GM12875 (cell line): ENCODE measurements around the gene CADM1.

Source experiments
- H3K4me3 ChIP-seq: one replicate; pipeline ENCODE4 v1.5.1; 2011; ENCODE audit warnings: low read depth, low read length, control low read depth
- TF ChIP-seq, protein P1 (sequence below): IDR thresholded peaks from 2 replicates; pipeline ENCODE4 v1.5.1; 2011; ENCODE audit warnings: low read depth, mild to moderate bottlenecking, control low read depth, inconsistent platforms, low read length, moderate library complexity, borderline replicate concordance; ENCODE audit not compliant: insufficient read depth

The CADM1 gene

DNA sequence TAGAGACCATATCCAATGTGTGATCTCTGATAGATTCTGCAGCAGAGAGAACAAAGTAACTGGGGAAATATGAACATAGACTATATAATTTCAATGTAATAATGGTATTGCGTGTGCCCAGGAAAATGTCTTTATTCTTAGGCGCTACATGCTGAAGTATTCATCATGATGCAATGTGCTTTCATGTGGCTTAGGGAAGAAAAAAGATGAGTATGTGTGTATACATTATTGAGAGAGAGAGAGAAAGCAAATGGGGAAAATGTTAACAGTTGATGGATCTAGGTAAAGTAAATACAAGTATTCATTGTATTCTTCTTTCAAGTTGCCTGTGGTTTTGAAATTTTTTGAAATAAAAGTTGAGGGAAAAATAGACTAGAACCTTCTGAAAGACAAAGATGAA, 10.3 kb downstream of the CADM1 start:
- H3K4me3 ChIP-seq, result no peak overlapping the region
- TF ChIP-seq, protein P1, sequence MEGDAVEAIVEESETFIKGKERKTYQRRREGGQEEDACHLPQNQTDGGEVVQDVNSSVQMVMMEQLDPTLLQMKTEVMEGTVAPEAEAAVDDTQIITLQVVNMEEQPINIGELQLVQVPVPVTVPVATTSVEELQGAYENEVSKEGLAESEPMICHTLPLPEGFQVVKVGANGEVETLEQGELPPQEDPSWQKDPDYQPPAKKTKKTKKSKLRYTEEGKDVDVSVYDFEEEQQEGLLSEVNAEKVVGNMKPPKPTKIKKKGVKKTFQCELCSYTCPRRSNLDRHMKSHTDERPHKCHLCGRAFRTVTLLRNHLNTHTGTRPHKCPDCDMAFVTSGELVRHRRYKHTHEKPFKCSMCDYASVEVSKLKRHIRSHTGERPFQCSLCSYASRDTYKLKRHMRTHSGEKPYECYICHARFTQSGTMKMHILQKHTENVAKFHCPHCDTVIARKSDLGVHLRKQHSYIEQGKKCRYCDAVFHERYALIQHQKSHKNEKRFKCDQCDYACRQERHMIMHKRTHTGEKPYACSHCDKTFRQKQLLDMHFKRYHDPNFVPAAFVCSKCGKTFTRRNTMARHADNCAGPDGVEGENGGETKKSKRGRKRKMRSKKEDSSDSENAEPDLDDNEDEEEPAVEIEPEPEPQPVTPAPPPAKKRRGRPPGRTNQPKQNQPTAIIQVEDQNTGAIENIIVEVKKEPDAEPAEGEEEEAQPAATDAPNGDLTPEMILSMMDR, result no peak

- no peak overlapping the region for H3K4me3 ChIP-seq
- TF ChIP-seq, protein P1, result no peak
Measured at GRCh38 chr11:115493488-115493887, 10.7 kb downstream of the CADM1 start.

GRCh38 chr11:115489466-115489865, 14.7 kb downstream of the CADM1 start:
- H3K4me3 ChIP-seq, result no peak overlapping the region
- TF ChIP-seq, protein P1, result no peak

DNA sequence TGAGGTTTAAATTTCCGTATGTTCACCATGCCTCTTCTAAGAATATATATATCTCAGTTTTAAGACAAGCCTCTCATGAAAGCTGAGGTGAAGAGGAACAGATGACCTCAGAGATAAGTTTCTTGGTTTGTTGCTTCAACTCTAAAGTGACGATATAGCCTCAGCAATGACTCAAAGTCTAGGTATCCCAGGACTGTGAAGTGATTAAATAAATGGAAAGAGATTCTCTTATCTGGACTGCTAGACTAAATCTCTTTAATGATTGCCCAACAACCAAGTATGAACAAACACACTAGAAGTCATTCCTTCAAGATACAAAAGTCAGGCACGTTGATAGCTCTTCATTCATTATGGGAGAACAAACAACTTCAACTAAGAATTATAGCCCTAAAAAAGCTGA, 15.3 kb downstream of the CADM1 start:
- TF ChIP-seq, protein P1, result no peak
- H3K4me3 ChIP-seq, result no peak overlapping the region

GRCh38 chr11:115481528-115481927, 22.7 kb downstream of the CADM1 start:
- H3K4me3 ChIP-seq, result no peak overlapping the region
- TF ChIP-seq, protein P1, result no peak

DNA sequence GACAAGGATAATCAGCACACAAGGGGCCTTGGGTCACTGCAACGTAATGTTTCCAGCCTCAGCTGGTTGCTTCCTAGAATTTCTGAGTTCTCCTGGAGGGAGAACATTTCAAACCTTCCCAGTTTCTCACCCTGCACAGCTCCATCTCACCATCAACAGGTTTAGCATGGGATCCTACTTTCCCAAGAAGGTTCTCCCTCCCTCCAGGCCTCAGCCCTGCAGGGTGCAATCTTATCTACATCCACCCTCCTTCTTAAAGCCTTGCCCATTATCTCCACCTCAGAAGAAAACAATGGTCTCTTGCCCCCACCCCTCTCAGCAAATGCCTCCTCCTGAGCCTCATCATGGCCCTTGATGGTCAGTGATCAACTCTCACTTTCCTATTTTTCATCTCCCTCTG, 23.6 kb downstream of the CADM1 start:
- TF ChIP-seq, protein P1, result no peak
- no peak overlapping the region for H3K4me3 ChIP-seq

DNA sequence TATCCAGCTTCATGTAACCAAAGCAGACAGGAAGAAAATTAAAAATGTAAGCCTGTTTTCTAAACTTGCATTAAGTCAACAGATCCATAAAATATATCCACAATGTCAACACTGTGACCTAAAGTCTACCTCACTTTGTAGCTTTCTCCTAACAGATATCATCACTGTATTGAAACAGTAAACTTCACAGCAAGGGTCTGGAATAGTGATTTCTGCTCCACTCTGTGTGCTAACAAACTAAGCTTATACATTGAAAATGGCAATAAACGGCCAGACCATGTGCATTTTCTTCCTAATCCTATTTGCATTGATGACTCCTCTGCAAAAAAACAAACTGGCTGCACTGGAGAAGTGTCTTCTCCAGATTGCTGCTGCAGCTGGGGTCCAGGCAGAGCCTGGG, 26.8 kb downstream of the CADM1 start:
- TF ChIP-seq, protein P1, result no peak
- no peak overlapping the region for H3K4me3 ChIP-seq
